Measurements from ENCODE around the gene XRCC3.

The XRCC3 gene

GRCh38 chr14:103738166-103738565, 22.9 kb upstream of the XRCC3 start:
- no peak for DNase-seq

GRCh38 chr14:103737432-103738045, 22.3 kb upstream of the XRCC3 start:
- DNase-seq: no peak

GRCh38 chr14:103736546-103737431, 21.5 kb upstream of the XRCC3 start:
- no peak for DNase-seq

- no peak for DNase-seq
Measured at GRCh38 chr14:103735815-103736545, 20.7 kb upstream of the XRCC3 start.

- DNase-seq: no peak
Measured at GRCh38 chr14:103735439-103735814, 20.2 kb upstream of the XRCC3 start.

- DNase-seq: no peak
Measured at GRCh38 chr14:103735022-103735421, 19.8 kb upstream of the XRCC3 start.

- DNase-seq: no peak
Measured at GRCh38 chr14:103734081-103734888, 19.0 kb upstream of the XRCC3 start.

GRCh38 chr14:103733651-103734050, 18.4 kb upstream of the XRCC3 start:
- DNase-seq: no peak

GRCh38 chr14:103732868-103733620, 17.8 kb upstream of the XRCC3 start:
- DNase-seq: no peak

GRCh38 chr14:103731916-103732867, 16.9 kb upstream of the XRCC3 start:
- no peak for DNase-seq

GRCh38 chr14:103731481-103731880, 16.2 kb upstream of the XRCC3 start:
- no peak for DNase-seq

- DNase-seq: no peak
Measured at GRCh38 chr14:103730490-103731035, 15.3 kb upstream of the XRCC3 start.

GRCh38 chr14:103729496-103730448, 14.5 kb upstream of the XRCC3 start:
- DNase-seq: no peak

- DNase-seq: no peak
Measured at GRCh38 chr14:103728721-103729120, 13.5 kb upstream of the XRCC3 start.

- no peak for DNase-seq
Measured at GRCh38 chr14:103728141-103728540, 12.9 kb upstream of the XRCC3 start.

- DNase-seq: no peak
Measured at GRCh38 chr14:103727313-103727980, 12.2 kb upstream of the XRCC3 start.

GRCh38 chr14:103726474-103726873, 11.2 kb upstream of the XRCC3 start:
- no peak for DNase-seq

GRCh38 chr14:103725739-103726395, 10.6 kb upstream of the XRCC3 start:
- DNase-seq: no peak

Measured in SHP77 treated with DMSO at 0.1 percent for 48 hours (cell line).